Left renal pelvis (tissue), 4 donors: ENCODE data around the gene ITPK1. TPM values are rescaled to one million over a fixed set of nuclear protein-coding genes. Genes with fewer than 3 reads are reported as not detected.

Experiments
- DNase-seq, 4 donors: peaks; one replicate each; pipeline ENCODE4 v3.0.0-alpha.2; 2013; ENCODE audit warnings: low read depth in 4 of 4, low spot score in 3 of 4
- polyA plus RNA-seq, 4 donors: library from polyadenylated mRNA; unstranded; fragments of 120-200 nt; gene quantifications; one replicate each; pipeline ENCODE4 v1.2.1, GENCODE V29; 2013; ENCODE audit not compliant: insufficient read length in 4 of 4

ITPK1 gene
- polyA plus RNA-seq, 4 donors = 16.5 to 33.7 (median 28.0) TPM

DNA sequence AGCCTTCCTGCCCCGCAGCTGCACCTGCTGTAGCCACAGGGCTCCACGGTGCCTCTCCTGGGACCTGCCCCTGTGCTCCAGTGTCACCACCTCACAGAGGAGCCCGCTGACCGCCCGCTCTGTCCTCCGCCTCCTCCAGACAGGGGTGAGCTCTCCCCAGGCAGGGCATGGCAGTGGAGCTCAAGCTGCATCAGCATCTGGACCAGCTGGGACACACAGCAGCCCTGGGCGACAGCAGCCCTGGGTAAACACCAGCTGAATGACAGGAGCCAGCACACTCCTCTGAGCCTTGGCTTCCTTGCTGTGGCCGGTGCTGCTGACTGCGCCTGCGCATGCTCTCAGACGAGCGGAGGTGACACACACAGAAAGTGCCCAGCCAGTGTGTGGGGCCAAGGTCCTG is 170.7 kb downstream of the ITPK1 start:
- no peak for DNase-seq

DNA sequence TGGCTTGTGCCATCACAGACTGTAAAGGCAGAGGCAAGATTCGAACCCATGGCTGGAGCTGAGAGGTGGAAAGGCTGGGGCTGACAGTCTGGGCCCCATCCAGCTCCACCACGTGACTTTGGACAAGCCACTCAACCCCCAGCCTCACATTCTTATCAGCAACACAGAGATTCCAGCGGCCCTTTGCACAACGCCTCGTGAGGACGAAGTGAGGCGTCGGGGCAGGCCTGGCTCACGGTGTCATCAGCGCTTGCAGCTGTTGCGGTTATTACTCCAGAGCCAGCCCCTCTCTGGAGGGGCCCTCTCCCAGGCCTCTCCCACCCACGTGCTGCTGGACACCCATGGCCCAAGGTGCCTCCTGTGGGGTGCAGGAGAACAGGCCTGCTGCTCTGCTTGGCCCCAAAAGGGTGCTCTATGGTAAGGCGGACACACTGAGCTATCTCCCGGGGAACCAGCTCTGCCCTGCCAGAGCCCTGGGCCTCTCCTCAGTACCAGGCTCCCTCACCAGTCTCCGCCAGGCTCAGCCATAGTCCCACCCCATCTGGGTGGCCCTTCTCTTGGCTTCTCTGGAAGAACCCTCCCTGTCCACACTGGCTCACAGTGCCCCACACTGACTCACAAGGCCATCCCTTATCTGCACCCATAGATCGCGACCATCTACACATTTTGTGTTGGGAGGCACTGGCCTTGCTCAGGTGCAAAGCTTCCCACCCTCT is 171.7 kb downstream of the ITPK1 start:
- no peak for DNase-seq

DNA sequence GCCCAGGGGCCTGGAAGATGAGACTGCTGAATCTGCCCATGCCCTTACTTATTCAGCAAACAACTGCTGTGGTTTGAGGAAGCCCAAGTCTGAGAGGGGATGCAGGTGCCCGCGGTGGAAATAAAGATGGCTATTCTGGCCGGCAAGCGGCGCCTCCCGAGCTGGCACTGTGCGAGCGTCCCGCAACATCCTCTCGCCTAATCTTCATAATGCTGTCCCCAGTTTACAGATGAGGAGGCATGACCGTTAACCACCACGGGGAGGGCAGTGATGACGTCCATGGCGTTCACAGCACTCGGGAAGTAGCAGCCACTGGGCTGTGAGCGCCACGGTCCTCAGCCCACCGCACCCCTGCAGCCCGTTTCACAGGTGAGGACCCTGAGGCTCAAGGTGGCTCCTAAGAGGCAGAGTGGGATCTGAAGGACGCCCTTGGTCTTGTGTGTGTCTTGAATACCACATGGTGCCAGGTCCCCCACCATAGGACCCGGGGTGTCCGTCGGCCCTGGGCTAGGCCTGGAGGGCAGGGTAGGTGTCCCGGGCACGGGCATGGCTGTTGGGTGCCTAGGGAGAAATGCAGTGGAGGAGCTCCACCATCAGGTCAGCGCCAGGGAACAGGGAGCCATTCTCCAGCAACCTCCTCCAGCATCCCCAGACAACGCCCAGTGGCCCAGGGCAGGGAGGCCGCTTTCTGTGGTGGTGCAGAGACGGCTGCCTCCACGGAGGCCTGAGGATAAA is 172.6 kb downstream of the ITPK1 start:
- no peak for DNase-seq

DNA sequence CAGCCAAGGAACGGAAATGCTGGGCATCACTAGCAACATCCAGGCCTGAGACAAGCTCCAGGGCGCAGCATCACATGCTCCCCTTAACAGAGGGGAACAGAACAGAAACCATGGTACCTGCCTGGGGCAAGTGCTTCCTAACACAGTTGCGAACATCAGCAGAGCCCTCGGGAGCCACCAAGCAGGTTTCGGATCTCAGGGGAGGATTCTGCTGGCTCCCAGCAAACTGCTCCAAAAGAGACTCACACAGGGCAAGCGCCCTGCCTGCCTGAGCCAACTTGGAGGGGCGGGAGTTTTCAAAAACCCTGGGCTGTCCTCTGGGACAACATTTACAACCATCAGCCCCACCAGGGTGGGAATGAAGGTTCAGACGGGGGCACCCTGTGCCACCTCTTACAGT is 173.1 kb downstream of the ITPK1 start:
- DNase-seq = no peak

DNA sequence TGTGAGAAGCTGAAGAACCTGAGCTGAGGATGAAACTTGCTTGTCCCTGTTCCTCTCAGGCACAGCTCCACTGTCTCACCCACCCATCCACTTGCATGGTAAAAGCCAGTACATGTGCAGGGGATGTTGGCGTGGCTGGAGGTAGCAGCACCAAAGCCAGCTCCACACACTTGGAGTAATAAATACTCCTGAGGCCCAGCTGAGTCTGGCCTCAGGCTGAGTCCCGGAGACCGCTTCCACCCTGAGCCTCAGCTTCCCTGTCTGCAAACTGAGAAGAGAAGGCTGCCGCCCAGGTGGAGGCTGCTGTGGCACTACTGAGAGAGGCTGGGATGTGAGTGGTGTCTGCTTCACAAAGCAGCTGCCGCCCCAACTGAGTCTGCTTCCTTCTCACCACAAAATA is 173.6 kb downstream of the ITPK1 start:
- no peak for DNase-seq

DNA sequence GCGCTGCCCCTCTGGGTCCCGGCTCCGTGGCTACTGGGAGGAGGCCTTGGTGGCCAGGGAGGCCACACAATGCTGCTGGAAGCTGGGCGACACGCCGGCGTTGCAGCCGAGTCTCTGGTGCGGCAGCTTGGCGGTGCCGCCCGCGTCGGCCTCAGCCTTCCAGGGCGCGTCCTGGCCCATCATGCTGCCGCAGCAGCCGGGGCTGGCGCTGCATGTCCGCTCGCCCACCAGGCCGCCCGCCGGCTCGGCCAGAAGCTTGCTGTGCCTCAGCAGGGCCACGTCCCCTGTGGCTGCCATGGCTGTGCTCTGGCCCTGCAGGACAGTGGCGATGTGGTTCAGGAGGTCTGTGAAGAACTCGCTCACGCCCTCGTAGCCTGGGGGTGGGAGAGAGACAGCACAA is 174.2 kb downstream of the ITPK1 start:
- no peak for DNase-seq

DNA sequence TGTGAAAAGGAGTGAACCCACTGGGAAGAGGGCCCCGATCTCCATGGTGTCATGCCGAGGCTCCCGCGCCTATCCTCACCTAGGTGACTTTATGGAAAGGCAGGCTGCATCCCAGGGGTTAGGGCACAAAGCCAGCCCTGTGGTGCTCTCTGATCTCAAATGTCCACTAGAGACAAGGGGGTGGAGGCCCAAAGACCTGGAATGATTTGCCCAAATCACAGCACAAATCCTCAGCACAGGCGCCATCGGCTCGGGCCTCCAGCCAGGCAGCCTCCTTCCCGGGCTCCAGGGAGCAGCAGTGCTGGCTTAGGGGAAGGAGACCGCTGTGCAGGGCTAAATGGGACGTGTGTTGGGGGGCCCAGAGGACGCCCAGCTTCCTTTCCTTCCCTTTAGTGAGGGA is 175.2 kb downstream of the ITPK1 start:
- DNase-seq = no peak

DNA sequence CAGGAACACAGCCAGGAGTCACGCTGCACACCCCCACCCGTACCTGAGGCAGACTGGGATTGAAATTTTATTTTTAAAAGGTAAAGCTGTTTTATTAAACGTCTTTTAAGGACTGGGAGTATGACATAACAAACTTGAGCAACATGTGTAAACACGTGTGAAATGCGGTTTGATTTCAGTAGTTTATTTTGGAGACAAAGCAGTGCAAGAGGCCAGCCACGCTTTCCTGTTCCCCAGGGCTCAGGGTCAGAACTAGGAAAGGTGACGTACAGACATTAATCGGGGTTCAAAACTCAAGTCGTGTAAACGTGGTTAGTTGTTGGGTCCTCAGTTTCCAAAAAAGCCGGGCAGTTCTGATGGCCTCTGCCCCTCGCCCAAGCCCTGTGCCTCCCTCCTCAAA is 176.0 kb downstream of the ITPK1 start:
- DNase-seq = no peak

DNA sequence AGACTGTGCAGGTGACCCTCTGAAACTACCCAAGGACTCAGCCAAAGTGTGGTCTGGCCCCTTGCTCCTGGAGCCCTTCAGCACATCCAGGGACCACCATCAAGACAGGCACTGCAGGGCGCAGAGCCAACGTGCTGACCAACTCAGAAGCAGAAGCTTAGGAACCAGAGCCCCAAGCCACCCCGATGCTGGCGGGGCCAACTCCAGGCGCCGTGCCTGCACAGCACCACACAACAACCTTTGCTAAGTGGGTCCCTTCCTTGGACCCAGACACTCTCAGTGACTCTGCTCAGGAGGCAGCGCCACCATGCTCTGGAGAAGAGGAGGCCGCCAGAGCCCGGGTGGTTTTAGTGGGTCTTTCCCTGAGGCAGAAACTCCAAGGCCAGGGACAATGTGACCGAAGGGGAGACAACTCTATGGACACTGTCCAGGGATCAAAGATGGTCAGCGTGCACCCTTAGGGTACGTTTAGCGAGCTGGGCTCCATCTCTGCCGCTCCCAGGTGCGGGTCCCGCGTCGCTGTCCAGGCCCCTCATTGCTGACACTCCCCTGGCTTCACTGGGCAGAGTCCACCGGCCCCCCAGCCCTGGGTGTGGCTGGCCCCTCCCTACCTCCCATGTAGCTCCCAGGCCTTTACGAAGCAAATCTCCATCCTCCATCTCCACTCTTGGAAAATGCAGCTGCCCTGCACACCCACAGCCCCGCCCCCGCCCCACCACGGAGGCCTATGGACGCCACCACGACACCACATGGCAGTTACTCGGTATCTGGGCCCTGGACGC is 176.6 kb downstream of the ITPK1 start:
- DNase-seq = no peak

DNA sequence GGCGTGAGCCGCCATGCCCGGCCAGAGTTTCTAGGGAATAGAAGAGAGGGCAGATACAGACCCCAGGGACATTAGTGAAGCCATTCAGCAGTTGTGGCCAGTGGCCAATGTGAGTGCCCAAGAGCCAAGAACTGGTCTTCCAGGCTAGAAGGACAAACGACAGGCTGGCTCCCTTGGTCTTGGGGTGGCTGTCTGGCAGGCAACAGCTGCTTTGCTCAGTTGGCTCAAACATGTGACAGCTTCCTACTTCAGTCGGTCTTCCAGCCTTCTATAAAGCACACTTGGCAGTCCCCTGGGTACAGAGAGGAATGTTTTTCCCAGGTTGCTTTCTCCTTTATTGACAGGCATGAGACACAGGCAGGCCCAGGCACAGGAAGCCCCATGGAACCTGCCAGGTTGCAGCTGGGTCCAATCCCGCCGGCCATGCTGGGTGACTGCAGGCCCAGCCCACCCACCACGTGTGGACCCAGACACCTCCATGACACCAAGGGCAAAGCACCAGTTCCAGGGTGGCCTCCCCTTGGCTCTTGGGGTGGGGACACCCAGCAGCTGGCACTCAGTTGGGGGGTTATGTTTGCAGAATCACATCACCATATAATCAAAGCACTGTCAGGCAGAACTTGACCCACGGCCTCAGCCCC is 177.4 kb downstream of the ITPK1 start:
- DNase-seq = no peak

DNA sequence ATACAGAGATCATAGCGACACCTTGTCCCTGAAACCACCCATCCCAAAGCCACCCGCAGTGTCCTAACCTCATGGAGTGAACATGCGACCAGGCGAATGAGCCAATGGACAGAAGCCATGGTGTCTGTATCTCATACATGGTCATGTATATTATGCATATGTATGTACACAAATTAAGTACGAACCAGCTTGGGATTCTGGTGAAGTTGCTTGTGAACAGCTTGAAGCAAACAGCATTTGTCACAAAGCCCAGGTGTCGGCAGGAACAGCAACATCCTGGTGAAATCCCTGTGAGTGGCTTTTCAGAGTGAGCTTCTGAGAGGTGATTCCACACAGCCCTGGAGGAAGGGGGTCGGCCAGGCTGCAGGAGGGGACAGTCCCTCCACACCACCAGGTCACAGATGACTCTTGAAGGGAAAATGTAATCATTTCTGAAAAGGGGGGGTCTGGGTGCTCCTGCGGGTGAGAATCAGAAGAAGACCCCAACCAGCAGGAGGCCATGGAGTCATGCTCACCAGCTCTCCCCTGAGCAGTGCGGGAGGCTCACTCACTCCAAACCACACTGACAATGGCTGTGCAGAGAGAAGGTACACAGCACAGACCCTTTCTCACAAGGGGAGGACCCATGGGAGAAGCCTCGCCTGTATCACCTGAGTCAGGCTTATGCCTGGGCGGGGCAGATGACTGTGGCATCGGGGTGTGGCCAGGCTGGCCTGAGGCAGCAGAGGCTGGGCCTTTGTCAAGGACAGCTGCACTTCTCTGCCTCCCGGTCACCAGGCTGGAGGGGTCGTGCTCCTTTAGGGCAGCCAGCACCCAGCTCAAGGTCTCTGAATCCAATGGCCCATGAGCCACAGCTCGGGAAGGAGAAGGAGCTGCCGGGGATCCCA is 178.4 kb downstream of the ITPK1 start:
- no peak for DNase-seq

DNA sequence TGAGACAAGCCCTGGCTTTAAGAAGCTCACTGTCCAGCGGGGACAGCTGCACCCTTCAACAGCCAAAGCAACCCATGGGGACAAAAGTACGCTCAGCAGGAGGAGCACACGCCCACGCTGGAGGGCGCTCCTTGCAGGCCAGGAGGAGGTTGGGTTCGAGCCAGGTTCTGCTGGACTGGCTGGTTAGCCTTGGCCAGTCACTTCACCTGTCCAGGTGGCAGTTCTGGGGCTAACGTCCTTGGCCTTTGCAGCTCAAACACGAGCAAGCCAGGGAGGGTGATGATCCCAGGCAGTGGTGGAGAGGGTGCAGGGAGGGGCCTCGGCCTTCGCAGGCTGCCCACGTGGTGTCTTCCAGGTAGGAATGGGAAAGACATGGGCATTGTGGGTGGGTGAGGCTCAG is 179.6 kb downstream of the ITPK1 start:
- no peak for DNase-seq

DNA sequence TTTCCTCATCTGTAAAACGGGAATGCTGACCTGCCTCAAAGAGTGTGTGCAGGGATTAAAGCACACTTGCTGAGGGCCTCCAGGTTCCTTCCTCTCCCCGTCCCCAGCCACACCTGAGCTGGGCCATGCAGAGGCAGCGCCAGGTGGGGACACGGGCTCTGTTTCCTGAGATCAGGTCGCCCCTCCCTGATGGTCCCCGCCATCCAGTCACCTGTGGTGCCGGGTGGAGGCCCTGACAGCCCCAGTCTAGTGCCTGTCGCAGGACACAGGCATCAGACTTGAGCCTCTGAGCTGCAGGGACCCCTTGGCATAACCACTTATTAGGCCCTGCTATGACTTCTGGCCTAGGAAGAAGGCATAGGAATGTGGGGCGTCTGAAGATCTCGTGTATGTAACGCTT is 180.3 kb downstream of the ITPK1 start:
- DNase-seq = no peak

DNA sequence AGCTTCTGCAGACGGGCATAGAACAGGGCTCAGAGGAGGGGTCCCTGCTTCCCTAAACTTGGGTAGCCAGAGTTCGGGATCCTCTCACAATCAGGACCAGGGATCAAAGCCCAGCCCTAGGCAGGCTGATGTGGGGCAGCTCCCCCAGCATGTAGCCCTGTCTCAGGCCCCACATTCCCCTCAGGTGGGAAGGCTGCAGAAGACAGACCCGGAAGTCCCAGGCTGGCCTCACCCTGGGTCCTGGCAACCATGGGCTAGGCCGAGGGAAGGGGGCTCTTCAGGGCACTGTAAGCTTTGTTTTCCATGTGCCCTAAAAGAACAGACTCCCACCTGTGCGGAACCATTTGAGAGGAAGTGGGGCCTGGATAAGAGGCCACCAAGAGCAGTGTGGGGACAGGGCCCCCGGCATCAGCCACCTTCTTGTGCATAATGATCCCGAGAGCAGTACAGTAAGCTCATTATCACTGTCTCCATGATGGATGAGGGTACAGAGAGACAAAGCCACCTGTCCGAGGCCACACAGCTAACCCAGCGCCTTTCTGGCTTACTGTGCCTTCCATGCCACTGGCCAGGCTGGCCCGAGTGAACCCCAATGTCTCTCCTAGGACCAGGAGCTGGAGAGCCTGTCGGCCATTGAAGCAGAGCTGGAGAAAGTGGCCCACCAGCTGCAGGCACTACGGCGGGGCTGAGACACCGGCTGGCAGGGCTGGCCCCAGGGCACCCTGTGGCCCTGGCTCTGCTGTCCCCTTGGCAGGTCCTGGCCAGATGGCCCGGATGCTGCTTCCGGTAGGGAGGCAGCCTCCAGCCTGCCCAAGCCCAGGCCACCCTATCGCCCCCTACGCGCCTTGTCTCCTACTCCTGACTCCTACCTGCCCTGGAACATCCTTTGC is 181.3 kb downstream of the ITPK1 start:
- no peak for DNase-seq

DNA sequence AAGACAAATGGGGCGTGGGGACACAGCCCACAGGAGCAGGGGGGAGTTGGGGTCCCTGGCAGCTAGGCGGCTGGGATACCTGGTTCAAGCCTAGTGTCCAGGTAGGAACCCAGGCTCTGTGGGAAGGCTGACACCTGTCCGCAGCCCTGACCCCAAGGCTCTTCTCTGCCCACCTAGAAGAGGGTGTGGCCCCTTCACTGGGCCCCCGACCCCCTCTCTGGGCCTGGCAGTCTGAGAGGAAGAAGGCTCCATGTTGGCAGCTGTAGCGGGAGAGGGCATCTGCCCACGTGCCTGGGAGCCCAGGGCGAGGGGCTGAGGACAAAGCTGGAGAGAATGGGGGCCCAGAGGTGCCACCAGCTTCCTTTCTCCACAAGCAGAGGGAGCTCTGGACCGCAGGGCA is 182.2 kb downstream of the ITPK1 start:
- DNase-seq = no peak

DNA sequence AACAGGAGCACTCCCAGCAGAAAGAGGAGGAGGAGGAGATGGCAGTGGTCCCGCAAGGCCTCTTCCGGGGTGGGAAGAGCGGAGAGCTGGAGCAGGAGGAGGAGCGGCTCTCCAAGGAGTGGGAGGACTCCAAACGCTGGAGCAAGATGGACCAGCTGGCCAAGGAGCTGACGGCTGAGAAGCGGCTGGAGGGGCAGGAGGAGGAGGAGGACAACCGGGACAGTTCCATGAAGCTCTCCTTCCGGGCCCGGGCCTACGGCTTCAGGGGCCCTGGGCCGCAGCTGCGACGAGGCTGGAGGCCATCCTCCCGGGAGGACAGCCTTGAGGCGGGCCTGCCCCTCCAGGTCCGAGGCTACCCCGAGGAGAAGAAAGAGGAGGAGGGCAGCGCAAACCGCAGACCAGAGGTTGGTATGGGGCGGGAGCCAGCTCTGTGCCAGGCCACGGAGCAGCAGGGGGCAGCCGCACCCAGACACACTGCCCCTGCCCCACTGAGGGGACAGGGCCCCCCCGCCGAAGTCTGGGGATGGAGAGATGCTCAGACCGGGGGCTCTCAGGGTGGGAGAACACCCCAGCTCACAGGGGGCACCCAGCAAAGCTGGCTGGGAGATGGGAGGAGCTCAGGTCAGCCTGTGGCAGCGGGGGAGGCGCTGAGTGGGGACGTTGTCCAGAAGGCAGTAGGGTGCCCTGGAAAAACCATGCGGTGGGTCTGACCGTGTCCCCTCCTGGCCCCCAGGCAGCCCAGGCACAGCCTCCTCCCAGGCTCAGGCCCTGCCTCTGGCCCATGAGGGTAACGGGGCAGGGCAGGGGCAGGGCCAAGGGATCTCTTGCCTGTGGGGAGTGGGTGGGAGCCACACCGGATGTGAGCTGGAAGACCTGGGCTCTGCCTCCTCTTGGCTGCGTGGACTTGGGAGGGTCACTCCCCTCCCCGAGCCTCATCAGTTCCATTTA is 183.0 kb downstream of the ITPK1 start:
- DNase-seq = no peak

DNA sequence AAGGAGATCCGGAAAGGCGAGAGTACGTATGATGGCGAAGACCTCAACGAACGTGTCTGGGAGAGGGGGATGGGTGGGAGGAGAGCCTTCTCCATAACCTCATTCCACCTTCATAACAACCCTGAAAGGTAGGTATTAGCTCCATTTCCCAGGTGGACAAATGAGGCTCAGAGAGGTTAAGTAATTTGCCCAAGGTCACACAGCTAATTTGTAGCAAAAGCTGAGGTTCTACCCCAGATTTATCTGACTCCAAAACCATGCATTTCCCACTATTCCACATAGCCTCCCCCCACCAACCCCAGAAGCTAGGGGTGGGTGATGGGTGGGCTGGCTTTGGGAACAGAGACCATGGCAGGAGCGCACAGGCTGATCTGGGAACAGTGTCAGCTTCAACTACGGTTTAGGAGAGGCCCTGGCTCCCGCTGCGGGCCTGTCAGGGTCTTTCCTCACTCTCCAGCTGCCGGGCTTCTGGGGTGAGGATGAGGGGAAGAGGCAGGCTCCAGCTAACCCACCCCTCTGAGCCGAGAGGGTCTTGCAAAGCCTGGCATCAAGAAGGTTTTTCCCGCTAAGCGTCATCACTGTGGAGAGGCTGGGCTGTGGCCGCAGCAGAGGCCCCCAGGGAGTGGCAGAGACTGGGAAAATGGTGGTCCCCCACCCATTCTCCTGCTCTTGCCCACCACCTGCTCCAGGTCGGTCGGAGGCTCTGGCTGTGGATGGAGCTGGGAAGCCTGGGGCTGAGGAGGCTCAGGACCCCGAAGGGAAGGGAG is 183.9 kb downstream of the ITPK1 start:
- no peak for DNase-seq
